A549 (cell line): ENCODE measurements around the gene ELOVL3. TPM values are rescaled to one million over a fixed set of nuclear protein-coding genes. Genes with fewer than 3 reads are reported as not detected.

Source experiments
- ATAC-seq, 2 experiments: fragments of 200-7000 bp in 1 of 2; fragments of >200 bp in 1 of 2; cut with Nextera tagmentation in 1 of 2; cut with Tn5 transposase in 1 of 2; 3 replicates each; pipeline versions ENCODE4 v1.8.0 to v1.9.1; 2018 to 2020; ENCODE audit warnings: mild to moderate bottlenecking in 1 of 2, moderate library complexity in 1 of 2
- CTCF ChIA-PET: fragments of 300-600 bp; sonication (Branson Sonifier 250); formaldehyde crosslinking; extraction: SDS; loops from one replicate; lab custom pipeline; 2021; ENCODE audit warnings: antibody characterized with exemption, inconsistent platforms; lab: Yijun Ruan, JAX
- POLR2A ChIA-PET: fragments of 350-600 bp; formaldehyde crosslinking; extraction: SDS; loops from one replicate; lab custom pipeline; 2021; ENCODE audit warnings: antibody characterized with exemption, inconsistent platforms; lab: Yijun Ruan, JAX
- DNase-seq, 2 experiments: peaks; one replicate each; pipeline versions ENCODE4 v3.0.0 to v3.0.0-alpha.2; 2011 to 2016; ENCODE audit warnings: low read depth in 1 of 2, low spot score in 1 of 2
- FAIRE-seq: peaks from 2 replicates; lab custom pipeline; 2011; peaks lifted over from hg19 to GRCh38; lab: Jason Lieb, UNC
- H3K27ac ChIP-seq, 2 experiments: fragments of >200 bp; sonication (Bioruptor Twin); formaldehyde crosslinking; 3 replicates each; pipeline ENCODE4 v1.5.1; 2016 to 2017
- H3K4me1 ChIP-seq: fragments of >200 bp; sonication (Bioruptor Twin); formaldehyde crosslinking; 3 replicates; pipeline ENCODE4 v1.6.1; 2016
- H3K4me2 ChIP-seq: fragments of >200 bp; sonication (Bioruptor Twin); formaldehyde crosslinking; 3 replicates; pipeline ENCODE4 v1.6.1; 2016
- H3K4me3 ChIP-seq: fragments of >200 bp; sonication (Bioruptor Twin); formaldehyde crosslinking; 3 replicates; pipeline ENCODE4 v1.5.1; 2016
- H3K9me3 ChIP-seq: fragments of >200 bp; sonication (Bioruptor Twin); formaldehyde crosslinking; 3 replicates; pipeline ENCODE4 v1.6.1; 2016
- BHLHE40 ChIP-seq: IDR thresholded peaks from 2 replicates; pipeline ENCODE4 v1.6.1; 2012; ENCODE audit warnings: low read depth, low read length, inconsistent platforms
- CBX8 ChIP-seq: fragments of 200-600 bp; sonication (generic); IDR thresholded peaks from 2 replicates; pipeline ENCODE4 v1.6.1; 2016
- CHD2 ChIP-seq: fragments of 150-350 bp; IDR thresholded peaks from 2 replicates; pipeline ENCODE4 v1.6.1; 2014; ENCODE audit warnings: low read length; ENCODE audit not compliant: partially characterized antibody
- CHD4 ChIP-seq: fragments of 200-600 bp; sonication (generic); IDR thresholded peaks from 2 replicates; pipeline ENCODE4 v1.6.1; 2016; ENCODE audit warnings: antibody characterized with exemption, mild to moderate bottlenecking, borderline replicate concordance
- EP300 ChIP-seq, 2 experiments: fragments of >200 bp; sonication (Bioruptor Twin); formaldehyde crosslinking; IDR thresholded peaks; 2 replicates in 1 of 2; 3 replicates in 1 of 2; pipeline ENCODE4 v1.6.1; 2016 to 2017
- ESRRA ChIP-seq: fragments of 150-350 bp; IDR thresholded peaks from 2 replicates; pipeline ENCODE4 v1.6.1; 2014; ENCODE audit warnings: mild to moderate bottlenecking, low read length, borderline replicate concordance
- FOXS1 ChIP-seq: fragments of 250-450 bp; sonication (Bioruptor Pico); IDR thresholded peaks from 2 replicates; pipeline ENCODE4 v1.5.0; 2020; ENCODE audit warnings: mild to moderate bottlenecking, moderate library complexity
- HEYL ChIP-seq: fragments of 250-450 bp; sonication (Bioruptor Pico); IDR thresholded peaks from 2 replicates; pipeline ENCODE4 v1.8.0; 2021; ENCODE audit warnings: mild to moderate bottlenecking, moderate library complexity
- HOXB5 ChIP-seq: fragments of 250-450 bp; sonication (Bioruptor Pico); IDR thresholded peaks from 2 replicates; pipeline ENCODE4 v1.5.0; 2020; ENCODE audit warnings: mild to moderate bottlenecking, moderate library complexity
- KDM1A ChIP-seq: fragments of 200-600 bp; sonication (generic); IDR thresholded peaks from 2 replicates; pipeline ENCODE4 v1.6.1; 2016; ENCODE audit warnings: low read depth, mild to moderate bottlenecking
- KDM5A ChIP-seq: fragments of 200-600 bp; sonication (generic); IDR thresholded peaks from 2 replicates; pipeline ENCODE4 v1.6.1; 2016; ENCODE audit warnings: antibody characterized with exemption, mild to moderate bottlenecking
- NFE2L2 ChIP-seq: fragments of 150-350 bp; conservative IDR thresholded peaks from 2 replicates; pipeline ENCODE4 v1.6.1; 2014; ENCODE audit warnings: low read length
- RFX5 ChIP-seq: fragments of 450-650 bp; IDR thresholded peaks from 2 replicates; pipeline ENCODE4 v1.7.1; 2014; ENCODE audit warnings: antibody characterized with exemption, mild to moderate bottlenecking, moderate library complexity
- SMC3 ChIP-seq: fragments of >200 bp; sonication (Bioruptor Twin); formaldehyde crosslinking; IDR thresholded peaks from 3 replicates; pipeline ENCODE4 v1.6.1; 2018; ENCODE audit warnings: inconsistent platforms
- SREBF2 ChIP-seq: fragments of 450-650 bp; IDR thresholded peaks from 2 replicates; pipeline ENCODE4 v1.6.1; 2014; ENCODE audit warnings: mild to moderate bottlenecking, moderate library complexity
- TFCP2L1 ChIP-seq: fragments of 250-450 bp; sonication (Bioruptor Pico); IDR thresholded peaks from 2 replicates; pipeline ENCODE4 v1.5.0; 2021; ENCODE audit warnings: mild to moderate bottlenecking
- TP53 ChIP-seq: fragments of 250-450 bp; sonication (Bioruptor Pico); IDR thresholded peaks from 2 replicates; pipeline ENCODE4 v1.5.0; 2021; ENCODE audit warnings: mild to moderate bottlenecking, moderate library complexity
- ZC3H11A ChIP-seq: fragments of 450-650 bp; IDR thresholded peaks from 2 replicates; pipeline ENCODE4 v1.6.1; 2014; ENCODE audit warnings: antibody characterized with exemption, mild to moderate bottlenecking
- WGBS: methylation state at CpG from one replicate; pipeline ENCODE4 v1.1.6; 2017; ENCODE audit errors: missing lambda C conversion rate; 5-methylcytosine and 5-hydroxymethylcytosine counted together
- polyA plus RNA-seq, 4 experiments: library from polyadenylated mRNA; depleted of rRNA in 3 of 4; stranded (reverse); fragments of >200 nt; fragmentation: RNase III in 1 of 4; extraction: RNeasy Plus Mini Kit Qiagen cat#74134 plus additional on column Dnase treatment in 1 of 4; gene quantifications; 2 replicates in 3 of 4; 3 replicates in 1 of 4; pipeline ENCODE4 v1.2.3, GENCODE V29; 2011 to 2017
- TF ChIP-seq, protein P1 (sequence below): IDR thresholded peaks from 2 replicates; pipeline ENCODE4 v1.6.1; 2012
- TF ChIP-seq, protein P2 (sequence below): fragments of 200-600 bp; sonication (generic); IDR thresholded peaks from 2 replicates; pipeline ENCODE4 v1.6.1; 2016; ENCODE audit warnings: antibody characterized with exemption, mild to moderate bottlenecking, moderate library complexity

Gene ELOVL3
- polyA plus RNA-seq, 2 of the 4 experiments (the other 2 are of a cell fraction), result 0.22 to 0.53 TPM

DNA sequence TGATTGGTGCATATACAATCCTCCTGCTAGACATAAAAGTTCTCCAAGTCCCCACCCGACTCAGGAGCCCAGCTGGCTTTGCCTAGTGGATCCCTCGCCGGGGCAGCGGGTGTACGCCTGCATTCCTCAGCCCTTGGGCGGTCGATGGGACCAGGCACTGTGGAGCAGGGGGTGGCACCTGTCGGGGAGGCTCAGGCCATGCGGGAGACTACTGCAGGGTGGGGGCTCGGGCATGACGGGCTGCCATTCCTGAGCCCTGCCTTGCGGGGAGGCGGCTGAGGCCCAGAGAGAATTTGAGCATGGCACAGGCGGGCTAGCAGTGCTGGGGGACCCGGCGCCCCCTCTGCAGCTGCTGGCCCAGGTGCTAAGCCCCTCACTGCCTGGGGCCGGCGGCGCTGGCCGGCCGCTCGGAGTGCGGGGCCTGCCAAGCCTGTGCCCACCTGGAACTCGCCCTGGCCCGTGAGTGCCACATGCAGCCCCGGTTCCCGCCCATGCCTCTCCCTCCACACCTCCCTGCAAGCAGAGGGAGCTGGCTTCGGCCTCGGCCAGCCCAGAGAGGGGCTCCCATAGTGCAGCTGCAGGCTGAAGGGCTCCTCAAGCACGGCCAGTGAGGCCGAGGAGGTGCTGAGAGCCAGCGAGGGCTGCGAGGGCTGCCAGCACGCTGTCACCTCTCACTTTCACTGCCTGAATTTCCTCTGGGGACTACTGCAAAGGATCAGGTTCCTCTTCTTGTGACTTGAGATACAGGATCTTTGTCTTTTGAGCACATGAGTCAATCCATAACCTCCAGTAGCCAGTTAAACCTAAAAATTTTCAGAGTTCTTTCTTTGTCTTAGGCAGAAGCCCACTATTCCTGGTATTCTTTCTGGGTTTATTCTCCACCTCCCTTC, 25.1 kb upstream of the ELOVL3 start:
- H3K27ac ChIP-seq, result no peak overlapping the region
- H3K9me3 ChIP-seq, result no peaks in the 10 kb centered on the region
- POLR2A ChIA-PET, result no interaction called here
- no peak for TF ChIP-seq TFCP2L1 (CRISPR knock-in tag)
- TF ChIP-seq ESRRA, result no peak
- TF ChIP-seq FOXS1, result no peak
- TF ChIP-seq HEYL (CRISPR knock-in tag), result no peak
- no peak for TF ChIP-seq KDM5A
- TF ChIP-seq, protein P1, sequence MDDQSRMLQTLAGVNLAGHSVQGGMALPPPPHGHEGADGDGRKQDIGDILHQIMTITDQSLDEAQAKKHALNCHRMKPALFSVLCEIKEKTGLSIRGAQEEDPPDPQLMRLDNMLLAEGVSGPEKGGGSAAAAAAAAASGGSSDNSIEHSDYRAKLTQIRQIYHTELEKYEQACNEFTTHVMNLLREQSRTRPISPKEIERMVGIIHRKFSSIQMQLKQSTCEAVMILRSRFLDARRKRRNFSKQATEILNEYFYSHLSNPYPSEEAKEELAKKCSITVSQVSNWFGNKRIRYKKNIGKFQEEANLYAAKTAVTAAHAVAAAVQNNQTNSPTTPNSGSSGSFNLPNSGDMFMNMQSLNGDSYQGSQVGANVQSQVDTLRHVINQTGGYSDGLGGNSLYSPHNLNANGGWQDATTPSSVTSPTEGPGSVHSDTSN, result no peak
- no peak for TF ChIP-seq ZC3H11A
- no peak for TF ChIP-seq KDM1A
- no peak for TF ChIP-seq BHLHE40
- no peak for TF ChIP-seq CHD2
- TF ChIP-seq HOXB5, result no peak
- TF ChIP-seq, protein P2, sequence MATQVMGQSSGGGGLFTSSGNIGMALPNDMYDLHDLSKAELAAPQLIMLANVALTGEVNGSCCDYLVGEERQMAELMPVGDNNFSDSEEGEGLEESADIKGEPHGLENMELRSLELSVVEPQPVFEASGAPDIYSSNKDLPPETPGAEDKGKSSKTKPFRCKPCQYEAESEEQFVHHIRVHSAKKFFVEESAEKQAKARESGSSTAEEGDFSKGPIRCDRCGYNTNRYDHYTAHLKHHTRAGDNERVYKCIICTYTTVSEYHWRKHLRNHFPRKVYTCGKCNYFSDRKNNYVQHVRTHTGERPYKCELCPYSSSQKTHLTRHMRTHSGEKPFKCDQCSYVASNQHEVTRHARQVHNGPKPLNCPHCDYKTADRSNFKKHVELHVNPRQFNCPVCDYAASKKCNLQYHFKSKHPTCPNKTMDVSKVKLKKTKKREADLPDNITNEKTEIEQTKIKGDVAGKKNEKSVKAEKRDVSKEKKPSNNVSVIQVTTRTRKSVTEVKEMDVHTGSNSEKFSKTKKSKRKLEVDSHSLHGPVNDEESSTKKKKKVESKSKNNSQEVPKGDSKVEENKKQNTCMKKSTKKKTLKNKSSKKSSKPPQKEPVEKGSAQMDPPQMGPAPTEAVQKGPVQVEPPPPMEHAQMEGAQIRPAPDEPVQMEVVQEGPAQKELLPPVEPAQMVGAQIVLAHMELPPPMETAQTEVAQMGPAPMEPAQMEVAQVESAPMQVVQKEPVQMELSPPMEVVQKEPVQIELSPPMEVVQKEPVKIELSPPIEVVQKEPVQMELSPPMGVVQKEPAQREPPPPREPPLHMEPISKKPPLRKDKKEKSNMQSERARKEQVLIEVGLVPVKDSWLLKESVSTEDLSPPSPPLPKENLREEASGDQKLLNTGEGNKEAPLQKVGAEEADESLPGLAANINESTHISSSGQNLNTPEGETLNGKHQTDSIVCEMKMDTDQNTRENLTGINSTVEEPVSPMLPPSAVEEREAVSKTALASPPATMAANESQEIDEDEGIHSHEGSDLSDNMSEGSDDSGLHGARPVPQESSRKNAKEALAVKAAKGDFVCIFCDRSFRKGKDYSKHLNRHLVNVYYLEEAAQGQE, result no peak
- no peak for TF ChIP-seq EP300 (IDR thresholded peaks at IDR 0.05)
- H3K4me2 ChIP-seq, result no peak overlapping the region
- ATAC-seq, result no peak
- 70% methylated on average over 20 of the region's 34 CpGs for WGBS
- no peak for FAIRE-seq
- no peak for DNase-seq
- H3K4me1 ChIP-seq, result peaks cover 6% of the 10 kb centered on the region; the same call in 1 of the 3 replicates
- no peak overlapping the region for H3K4me3 ChIP-seq
- CTCF ChIA-PET, result interaction anchor here (1.0 to 2.4 kb wide), 4 partner anchors 11 to 150 kb away, joined by 3 to 7 read pairs (median 5); no protein-coding TSS in a partner anchor

DNA sequence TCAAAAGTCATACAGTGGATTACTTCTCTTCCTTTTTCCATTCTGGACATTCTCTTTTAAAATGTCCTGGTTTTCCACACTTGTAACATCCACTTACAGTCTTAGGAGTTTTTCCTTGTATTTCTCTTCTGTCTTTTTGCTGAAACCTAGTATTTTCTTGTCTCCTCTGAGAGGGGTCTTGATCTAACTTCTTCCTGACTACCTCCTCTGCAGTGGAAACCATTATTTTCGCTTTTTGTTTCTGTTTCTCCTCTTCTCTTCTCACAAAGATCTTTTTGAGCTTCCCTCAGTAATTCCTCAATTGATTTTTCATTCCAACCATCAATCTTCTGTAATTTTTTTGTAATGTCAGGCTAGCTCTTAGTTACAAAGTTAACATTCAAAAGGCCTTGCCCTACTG, 23.7 kb upstream of the ELOVL3 start:
- no peak for DNase-seq
- H3K27ac ChIP-seq, result no peak overlapping the region
- ATAC-seq, result no peak
- H3K4me1 ChIP-seq, result peaks cover 6% of the 10 kb centered on the region; the same call in 1 of the 3 replicates
- no peaks in the 10 kb centered on the region for H3K9me3 ChIP-seq
- POLR2A ChIA-PET, result no interaction called here
- no peak for TF ChIP-seq NFE2L2
- TF ChIP-seq SMC3, result no peak
- no peak for TF ChIP-seq FOXS1
- no peak for TF ChIP-seq CBX8
- TF ChIP-seq SREBF2, result no peak
- no peak for TF ChIP-seq CHD4
- TF ChIP-seq KDM1A, result no peak
- TF ChIP-seq RFX5, result no peak
- TF ChIP-seq TP53 (CRISPR knock-in tag), result no peak
- TF ChIP-seq, all 56 proteins: peak for 0
- CTCF ChIA-PET, result no interaction called here
- WGBS, result 34% methylated on average over 1 of the region's 1 CpG
- no peak overlapping the region for H3K4me3 ChIP-seq
- no peak for FAIRE-seq
- no peak overlapping the region for H3K4me2 ChIP-seq
